HG03066 (cell line): ENCODE results near the gene JAK3.

Source experiments
- ATAC-seq: cut with Tn5 transposase; IDR thresholded peaks from one replicate; pipeline ENCODE4 v1.9.1; 2021; ENCODE audit warnings: low read depth; ENCODE audit not compliant: unreplicated experiment

Gene JAK3

DNA sequence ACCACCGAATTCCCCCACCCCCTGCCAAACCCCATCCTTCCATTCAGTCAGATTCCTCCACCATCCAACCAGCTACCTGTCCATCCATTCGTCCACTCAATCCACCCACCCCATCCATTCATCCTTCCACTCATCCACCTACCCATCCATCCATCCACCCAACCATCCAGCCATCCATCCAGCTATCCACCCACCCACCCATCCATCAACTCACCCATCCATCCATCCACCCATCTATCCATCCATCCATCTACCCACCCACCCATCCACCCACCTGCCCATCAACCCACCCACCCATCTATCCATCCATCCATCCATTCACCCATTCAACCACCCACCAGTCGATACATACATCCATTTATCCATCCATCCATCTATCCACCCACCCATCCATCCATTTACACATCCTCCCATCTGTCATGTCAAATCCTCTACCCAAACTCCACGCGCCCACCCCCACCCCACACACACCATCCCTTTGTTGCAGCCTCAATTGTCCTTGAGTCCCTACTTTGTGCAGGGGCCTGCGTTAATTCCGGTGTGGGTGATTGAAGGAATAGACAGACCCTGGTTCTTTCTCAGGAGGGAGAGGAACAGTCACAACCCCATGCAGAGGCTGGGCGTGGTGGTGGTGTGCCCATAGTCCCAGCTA lies 18.7 kb upstream of the JAK3 start:
- no peak for ATAC-seq

DNA sequence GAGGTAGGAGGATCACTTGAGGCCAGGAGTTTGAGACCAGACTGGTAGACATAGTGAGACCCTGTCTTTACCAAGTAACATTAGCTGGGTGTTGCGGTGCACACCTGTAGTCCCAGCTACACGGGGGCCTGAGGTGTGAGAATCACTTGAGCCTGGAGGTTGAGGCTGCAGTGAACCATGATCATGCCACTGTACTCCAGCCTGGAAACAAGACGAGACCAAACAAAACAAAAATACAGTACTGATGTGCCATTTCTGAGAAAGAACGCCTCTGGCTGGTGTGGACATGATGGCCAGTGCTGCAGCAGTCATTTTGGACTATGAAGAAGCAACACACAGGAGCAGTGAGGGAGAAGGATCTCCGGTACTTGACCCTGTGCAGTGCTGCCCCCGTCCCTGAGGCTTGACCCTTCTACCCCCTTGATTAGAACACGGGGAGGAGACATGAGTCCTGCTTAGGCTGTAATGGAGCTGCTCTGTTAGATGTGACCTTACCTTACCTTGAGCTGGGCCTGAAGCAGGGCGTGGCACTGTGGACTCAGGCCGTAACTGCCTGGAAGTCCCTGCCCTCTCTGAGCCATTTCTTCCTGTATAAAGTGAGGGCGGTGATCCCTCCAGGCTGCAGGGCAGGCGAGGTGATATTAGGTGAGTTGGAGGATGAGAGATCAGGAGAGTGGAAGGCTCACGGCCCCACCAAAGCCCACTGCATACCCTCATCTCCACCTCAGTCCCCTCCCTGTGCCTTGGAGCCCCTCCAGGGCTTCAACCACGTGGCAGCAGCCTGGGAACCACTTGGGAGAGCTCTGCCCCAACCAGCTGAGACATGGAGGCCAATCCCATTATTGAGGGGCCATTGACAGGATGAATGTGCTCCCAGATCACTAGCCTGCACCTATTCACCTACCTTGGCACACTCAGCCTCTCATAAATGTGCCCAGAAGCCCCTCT lies 17.9 kb upstream of the JAK3 start:
- ATAC-seq, result no peak

DNA sequence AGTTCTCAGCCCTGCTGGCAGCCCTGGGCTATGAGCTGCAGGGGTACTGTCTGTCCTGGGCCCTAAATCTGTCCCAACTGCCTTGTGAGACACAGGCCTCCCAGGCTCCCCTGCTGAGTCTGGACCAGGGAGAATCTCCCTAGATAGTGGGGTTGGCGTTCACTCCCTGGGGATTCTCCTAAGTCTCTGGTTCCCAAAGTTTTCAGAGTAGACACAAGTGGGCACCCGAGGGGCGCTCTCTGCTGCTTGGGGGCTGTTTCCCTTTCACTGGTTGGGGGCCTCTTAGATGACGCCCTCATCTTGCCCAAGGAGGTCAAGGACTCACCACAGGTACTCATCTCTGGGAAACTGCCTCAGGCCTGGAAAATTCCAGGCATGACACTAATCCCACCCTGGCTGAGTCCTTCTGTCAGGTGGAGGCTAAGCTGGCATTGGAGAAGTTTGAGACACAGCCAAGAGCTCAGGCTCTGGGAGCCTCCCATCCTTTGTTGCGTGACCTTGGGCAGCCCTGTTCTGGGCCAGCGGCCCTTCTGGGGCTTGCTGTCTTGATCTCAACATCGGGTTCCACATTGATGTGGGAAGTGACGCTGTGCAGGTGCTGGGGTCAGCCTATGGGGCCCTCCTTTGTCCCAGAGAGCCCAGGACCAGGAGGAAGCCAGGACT lies 15.9 kb upstream of the JAK3 start:
- no peak for ATAC-seq

DNA sequence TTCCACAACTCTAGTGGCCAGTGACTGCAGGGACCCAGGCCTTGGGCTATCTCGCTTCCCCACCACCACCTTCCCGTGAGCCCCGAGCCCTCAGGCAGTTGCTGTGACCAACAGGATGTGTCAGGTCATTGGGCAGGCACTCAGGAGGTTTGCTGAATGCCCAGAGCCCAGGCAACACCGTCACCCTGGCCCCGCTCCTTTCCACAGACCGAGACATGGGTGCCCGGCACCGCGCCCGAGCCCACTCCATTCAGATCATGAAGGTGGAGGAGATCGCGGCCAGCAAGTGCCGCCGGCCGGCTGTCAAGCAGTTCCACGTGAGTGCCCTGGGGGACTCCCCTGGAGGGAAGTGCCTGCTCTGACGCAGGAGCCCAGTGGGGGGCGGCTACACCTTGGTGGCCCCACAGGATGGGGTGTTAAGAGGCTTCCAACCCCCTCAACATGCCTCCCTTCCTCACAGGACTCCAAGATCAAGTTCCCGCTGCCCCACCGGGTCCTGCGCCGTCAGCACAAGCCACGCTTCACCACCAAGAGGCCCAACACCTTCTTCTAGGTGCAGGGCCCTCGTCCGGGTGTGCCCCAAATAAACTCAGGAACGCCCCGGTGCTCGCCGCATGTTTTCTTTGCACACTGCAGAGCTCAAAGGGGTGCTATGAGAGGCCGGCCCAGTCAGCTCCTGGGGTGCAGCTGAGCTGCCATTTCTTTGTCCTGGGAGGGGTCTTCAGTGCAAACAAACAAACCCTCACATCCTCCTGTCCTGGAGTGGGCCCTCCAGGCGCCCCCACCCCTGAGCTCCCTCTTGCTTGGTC lies 15.1 kb upstream of the JAK3 start:
- ATAC-seq, result no peak

DNA sequence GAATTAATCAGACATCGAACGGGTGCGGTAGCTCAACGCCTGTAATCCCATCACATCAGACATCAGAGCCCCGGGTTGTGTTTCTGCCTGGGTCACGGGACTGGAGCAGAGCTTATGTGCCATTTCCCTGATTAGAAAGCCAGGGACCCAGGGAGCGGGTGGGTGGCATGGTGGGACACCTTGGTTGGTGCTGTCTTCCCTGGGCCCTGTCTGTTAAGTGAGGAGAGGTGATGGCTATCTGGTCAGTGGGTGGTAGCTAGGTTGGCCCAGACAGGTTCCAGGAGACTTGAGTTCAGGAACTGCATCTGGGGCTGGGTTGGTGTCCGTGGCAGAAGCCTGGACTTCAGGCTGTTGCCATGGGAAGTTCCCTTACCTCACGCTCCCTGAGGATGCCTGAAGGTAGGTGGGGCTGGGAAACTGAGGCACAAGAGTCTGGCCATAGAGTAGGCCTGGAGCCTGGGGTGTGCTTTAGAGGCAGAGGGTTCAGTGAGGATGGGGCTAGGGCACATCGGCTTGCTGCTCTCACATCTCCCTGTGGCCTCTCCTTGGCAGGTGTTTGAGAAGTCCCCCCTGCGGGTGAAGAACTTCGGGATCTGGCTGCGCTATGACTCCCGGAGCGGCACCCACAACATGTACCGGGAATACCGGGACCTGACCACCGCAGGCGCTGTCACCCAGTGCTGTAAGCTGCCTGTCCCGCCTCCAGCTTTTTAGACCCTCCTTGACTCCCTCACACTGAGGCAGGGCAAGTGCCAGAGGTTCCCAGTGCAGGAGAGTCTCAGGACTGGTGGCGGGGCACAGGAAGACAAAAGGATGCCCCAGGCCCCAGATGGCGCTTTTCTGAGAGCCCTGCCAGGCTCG lies 14.0 kb upstream of the JAK3 start:
- no peak for ATAC-seq

DNA sequence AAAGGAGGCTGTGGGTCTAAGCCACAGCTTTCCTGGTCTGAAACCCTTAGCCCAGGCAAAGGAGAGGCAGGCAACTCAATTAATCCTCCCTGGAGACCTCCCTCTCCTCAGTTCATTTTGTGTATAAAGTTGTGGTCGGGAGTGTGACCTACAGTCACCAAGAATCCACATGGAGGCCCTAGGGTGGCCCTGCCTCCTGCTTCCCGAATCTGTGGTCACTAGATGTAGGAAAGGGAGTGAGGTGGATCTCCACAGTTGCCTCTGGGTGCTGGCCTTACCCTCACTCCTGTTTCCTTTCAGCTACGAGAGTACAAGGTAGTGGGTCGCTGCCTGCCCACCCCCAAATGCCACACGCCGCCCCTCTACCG lies 13.2 kb upstream of the JAK3 start:
- ATAC-seq, result no peak

DNA sequence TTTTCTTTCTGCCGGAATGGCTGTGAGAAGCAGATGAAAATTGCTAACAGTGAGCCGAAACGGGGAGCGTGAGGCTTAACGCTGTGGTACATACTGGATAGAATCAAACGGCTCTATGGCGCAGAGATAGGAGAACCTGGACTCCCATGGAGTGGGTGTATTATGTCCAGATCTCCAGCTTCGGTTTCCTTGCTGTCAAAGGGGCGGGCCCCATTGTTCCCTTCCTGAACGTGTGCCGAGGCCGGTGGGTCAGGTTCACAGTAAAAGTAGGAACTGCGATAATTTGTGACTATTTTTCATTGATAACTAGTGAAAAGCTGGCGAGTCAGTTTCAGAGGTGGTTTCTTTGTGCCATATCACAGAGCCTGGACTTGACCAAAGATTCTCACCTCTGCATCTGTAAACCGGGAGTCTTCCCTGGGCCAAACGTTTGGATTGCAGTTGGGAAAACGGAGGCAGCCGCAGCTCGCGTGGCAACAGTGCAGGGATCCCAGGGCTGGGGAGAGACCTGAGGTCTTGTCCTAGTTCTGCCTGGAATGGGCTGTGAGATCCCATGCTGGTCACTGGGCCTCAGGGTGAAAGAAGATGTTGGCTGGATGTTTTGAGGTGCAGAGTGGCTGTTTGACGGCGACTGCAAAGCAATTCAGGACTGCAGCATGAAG lies 12.7 kb upstream of the JAK3 start:
- ATAC-seq, result no peak

DNA sequence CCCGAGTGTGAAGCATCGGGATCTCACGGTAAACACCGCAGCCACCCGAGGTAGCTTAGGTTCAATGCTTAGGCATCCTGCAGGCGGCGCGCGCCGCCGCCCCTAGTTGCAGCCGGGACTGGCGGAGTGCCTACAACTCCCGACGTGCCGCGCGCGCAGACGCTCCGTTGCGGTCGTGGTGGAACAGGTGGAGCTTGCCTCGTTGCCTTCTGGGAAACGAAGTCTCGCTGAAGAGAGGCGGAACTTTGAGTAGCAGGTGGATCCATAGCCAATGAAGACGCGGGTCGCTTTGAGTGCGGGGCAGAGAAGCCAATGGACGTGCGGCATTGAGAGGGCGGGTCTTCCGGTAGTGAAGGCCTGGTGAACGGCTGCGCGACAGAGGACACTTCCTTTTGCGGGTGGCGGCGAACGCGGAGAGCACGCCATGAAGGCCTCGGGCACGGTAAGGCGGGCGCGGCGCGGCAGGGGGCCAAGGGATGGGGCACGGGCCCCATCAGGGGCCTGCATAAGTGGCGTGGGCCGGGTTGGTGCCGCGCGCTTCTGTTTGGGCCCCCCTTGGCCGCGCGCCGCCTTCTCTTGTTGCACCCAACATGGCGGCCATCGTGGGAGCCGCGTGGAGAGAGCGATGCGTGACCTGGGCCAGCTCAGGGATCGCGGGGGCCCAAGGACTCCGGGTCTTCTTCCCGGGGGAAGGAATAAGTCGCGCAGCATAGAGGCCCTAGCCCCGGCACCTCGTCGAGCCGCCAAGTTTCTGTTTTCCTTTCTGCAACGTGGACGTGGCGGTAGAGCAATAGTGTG lies 11.9 kb upstream of the JAK3 start, which contains the start of gene RPL18A:
RPL18A (plus strand) TSS at position 378 of the 798 bp plus-strand sequence; CDS start at position 425, 47 bp downstream.
- peak; percentile 93 for ATAC-seq

DNA sequence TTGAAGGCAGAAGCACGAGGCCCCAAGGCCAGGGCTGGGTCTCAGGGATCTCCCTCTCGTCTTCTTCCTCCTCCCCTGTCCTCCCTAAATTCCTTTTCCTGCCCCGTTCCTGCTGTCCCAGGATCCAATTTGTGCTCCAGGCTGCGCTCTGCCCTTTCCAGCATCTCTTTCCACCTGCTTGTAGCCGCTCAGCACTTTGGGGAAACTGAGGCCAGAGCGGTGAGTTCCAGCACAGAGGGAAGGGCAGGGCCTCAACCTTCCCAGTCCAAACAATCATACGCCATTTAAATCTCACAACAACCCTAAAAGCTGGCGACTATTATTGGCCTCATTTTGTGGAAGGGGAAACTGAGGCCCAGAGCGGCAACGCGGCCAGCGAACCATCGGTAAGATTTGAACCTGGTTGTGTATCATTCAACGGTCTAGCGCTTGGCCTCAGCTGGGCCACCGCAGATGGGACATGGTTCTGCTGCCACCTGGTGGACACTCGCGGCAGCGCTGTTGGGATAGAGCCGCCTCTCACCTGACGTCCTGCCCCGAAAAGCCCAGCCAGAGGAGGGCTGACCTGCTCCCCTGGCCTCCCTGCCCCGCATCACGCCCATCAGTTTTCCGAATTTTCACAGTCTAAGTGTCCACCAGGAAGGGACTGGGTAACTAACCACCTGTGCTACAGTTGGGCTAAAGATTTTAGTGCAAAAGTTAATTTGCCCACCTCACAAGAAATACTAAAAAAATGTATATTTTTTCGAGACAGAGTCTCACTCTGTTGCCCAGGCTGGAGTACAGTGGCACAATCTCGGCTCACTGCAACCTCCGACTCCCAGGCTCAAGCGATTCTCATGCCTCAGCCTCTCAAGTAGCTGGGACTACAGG lies 7.7 kb upstream of the JAK3 start:
- no peak for ATAC-seq

DNA sequence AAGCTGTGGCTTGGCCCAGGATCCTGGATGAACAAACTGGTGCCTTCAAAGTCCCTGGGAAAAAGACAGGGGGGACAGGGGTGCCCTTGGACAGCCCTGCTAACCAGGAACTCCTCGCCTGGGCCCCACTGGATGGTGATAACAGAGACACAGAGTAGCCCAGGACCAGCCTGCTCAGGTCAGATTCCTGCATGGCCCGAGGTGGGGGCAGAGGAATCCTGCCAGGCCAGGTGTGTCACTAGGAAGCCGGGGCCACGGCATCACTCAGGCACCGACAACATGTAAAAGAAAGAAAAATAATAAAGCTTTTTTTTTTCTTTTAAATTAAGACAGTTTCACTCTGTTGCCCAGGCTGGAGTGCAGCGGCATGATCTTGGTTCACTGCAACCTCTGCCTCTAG lies 6.3 kb upstream of the JAK3 start:
- ATAC-seq, result no peak

DNA sequence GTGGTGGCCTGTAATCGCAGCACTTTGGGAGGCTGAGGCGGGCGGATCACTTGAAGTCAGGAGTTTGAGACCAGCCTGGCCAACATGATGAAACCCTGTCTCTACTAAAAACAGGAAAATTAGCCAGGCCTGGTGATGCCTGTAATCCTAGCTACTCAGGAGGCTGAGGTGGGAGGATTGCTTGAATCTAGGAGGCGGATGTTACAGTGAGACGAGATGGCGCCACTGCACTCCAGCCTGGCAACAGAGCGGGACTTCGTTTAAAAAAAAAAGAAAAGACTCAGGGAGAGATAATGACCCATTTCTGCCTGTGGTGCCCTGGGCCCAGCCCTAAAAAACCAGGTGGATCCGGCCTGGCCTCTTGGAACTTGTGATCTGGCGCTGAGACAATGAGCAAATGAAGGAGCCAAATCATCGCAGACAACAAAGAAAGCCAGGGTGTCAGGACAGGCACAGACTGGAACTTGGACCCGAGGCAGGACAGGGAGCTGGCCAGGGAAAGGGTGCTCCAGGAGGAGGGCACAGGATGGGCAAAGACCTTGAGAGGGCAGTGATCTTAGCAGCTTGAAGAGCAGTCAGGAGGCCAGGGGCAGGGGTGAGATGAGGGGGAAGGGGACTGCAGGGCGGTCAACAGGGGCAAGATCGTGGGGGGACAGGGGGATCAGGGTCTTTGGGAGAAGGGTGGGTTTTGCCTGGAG lies 962 bp upstream of the JAK3 start:
- no peak for ATAC-seq

DNA sequence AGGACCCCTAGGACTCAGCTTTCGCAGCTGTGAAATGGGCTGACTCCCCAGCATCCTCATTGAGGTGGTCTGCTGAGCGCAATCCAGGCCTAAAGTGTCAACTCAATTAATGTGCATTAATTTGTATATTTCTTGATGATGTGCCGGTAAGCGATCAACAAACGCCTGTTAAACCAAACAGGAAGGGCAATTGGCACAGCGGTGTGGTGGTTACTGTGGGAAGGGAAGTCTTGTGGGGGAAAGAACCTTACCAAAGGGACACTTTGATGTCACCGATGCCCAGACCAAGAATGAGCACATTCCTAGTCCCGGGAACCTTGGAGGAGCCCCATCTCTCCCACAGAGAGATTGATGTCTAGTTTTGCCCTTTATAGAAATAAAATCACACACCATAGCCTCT lies 1.6 kb downstream of the JAK3 start:
- ATAC-seq, result no peak

DNA sequence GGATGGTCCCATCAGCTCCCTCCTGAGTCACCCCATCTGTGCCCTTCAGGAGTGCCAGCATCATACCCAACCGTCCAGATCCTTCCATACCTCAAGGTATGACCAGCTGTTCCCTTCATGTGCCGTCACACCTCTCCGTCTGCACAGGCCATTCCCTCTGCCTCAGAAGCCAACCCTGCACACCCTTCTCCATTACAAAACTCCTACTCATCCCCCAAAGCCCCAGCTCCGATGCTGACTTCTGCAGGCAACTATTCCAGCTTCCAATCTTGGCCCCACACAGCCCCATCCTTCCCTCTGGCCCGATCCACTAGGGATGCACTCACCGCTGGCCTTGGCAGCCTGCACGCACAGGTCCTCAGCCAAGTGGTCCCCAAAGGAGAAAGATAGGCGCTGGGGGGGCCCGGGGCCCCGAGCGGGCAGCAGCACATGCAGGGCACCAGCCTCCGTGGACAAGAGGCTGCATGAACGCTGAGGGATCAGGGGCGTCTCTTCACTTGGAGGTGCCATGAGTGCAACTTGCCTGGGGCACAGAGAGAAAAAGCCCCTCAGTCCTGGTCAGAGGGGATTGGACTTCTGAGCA lies 3.8 kb downstream of the JAK3 start:
- ATAC-seq, result no peak

DNA sequence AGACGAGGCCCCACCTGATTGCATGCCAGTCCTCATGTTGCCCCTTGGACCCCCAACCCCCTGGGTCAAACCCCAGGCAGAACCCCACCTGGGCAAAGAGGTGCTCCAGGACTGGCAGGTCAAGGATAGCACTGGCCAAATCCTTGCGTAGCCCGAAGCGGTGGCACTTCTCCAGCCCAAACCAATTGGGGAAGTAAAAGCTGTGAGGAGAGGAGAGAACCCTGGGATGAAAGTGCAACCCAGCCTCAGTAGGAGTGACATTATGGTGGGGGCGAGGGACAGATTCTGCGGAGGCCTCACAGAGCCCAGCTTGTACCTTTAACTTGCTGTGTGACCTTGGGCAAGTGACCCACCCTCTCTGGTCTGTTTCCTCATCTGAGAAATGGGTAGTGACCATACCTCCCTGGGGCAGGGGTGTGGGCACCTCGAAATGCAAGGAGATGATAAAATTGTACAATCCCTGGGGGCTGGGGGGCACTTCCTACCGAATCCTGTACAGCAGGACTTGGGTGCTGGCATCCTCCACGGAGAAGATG lies 4.4 kb downstream of the JAK3 start:
- ATAC-seq, result no peak

DNA sequence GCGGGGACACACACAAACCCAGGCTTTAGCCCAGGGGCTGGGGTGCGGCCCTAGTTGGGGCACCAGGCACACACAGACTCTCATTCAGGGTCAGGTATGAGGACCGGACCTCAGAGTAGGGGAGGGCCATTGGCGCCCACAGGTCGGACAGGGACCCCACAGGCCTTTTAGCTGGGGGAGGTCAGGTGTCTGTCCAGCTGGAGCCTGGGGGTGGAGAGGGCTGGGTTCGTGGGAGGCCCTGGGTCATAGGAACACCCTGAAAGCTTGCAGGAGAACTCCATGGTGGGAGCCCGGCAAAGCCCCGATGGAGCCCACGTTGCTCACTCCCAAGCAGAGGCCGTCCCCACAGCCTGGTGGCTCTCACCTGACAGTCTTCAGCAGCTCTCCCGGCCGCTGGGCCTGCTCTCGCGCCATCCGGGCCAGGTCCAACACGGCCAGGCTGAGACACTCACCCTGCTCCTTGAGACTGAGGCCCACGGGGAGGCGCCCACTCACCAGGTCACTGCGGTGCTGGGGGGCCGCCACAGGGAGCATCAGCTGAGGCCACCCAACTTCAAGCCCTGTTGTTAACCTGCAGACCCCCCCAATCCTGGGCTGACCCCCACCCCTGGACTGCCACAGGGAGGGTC lies 5.0 kb downstream of the JAK3 start:
- no peak for ATAC-seq
